HEK293T (cell line): ENCODE results near the gene KCTD13.
A peak's percentile ranks its signal among the peaks of the same experiment; 100 is the strongest.
"Not testable (repeated sequence)": the region's sequence is repeated elsewhere in the genome, so short reads cannot be mapped to it uniquely, and the experiment has no call there.

ENCODE experiments used
- CTCF ChIA-PET: fragments of 350-600 bp; formaldehyde crosslinking; extraction: SDS; loops from one replicate; lab custom pipeline; 2021; ENCODE audit warnings: antibody characterized with exemption, inconsistent platforms; lab: Yijun Ruan, JAX
- POLR2A ChIA-PET: fragments of 350-600 bp; formaldehyde crosslinking; extraction: SDS; loops from one replicate; lab custom pipeline; 2020; ENCODE audit warnings: antibody characterized with exemption, inconsistent platforms; lab: Yijun Ruan, JAX
- DNase-seq: peaks from one replicate; pipeline ENCODE4 v3.0.0; 2012; ENCODE audit warnings: mixed read lengths; ENCODE audit errors: extremely low spot score
- ARNT ChIP-seq: fragments of 450-650 bp; IDR thresholded peaks from 2 replicates; pipeline ENCODE4 v1.6.1; 2017; ENCODE audit warnings: mild to moderate bottlenecking
- BHLHE40 ChIP-seq: fragments of 450-650 bp; IDR thresholded peaks from 2 replicates; pipeline ENCODE4 v1.6.1; 2016; ENCODE audit warnings: mild to moderate bottlenecking, moderate library complexity, borderline replicate concordance
- CTBP1 ChIP-seq: fragments of 450-650 bp; IDR thresholded peaks from 2 replicates; pipeline ENCODE4 v1.6.1; 2016; ENCODE audit warnings: borderline replicate concordance
- ELF4 ChIP-seq: fragments of 450-650 bp; IDR thresholded peaks from 2 replicates; pipeline ENCODE4 v1.6.1; 2017; ENCODE audit warnings: antibody characterized with exemption
- FOXA1 ChIP-seq: fragments of 450-650 bp; IDR thresholded peaks from 2 replicates; pipeline ENCODE4 v1.6.1; 2016; ENCODE audit warnings: mild to moderate bottlenecking
- FOXK2 ChIP-seq: fragments of 450-650 bp; IDR thresholded peaks from 2 replicates; pipeline ENCODE4 v1.6.1; 2016; ENCODE audit warnings: mild to moderate bottlenecking
- FOXM1 ChIP-seq: fragments of 450-650 bp; IDR thresholded peaks from 2 replicates; pipeline ENCODE4 v1.6.1; 2017; ENCODE audit warnings: mild to moderate bottlenecking, borderline replicate concordance
- HDGF ChIP-seq: fragments of 450-650 bp; IDR thresholded peaks from 2 replicates; pipeline ENCODE4 v1.6.1; 2017; ENCODE audit warnings: antibody characterized with exemption, borderline replicate concordance
- L3MBTL2 ChIP-seq: fragments of 450-650 bp; conservative IDR thresholded peaks from 2 replicates; pipeline ENCODE4 v1.6.1; 2016; ENCODE audit warnings: mild to moderate bottlenecking
- LEF1 ChIP-seq: fragments of 450-650 bp; IDR thresholded peaks from 2 replicates; pipeline ENCODE4 v1.6.1; 2017; ENCODE audit warnings: mild to moderate bottlenecking, borderline replicate concordance
- NFRKB ChIP-seq: fragments of 450-650 bp; IDR thresholded peaks from 2 replicates; pipeline ENCODE4 v1.6.1; 2016; ENCODE audit warnings: mild to moderate bottlenecking, moderate library complexity
- SP1 ChIP-seq: fragments of 450-650 bp; IDR thresholded peaks from 2 replicates; pipeline ENCODE4 v1.6.1; 2017
- SUZ12 ChIP-seq: fragments of 450-650 bp; IDR thresholded peaks from 2 replicates; pipeline ENCODE4 v1.6.1; 2016; ENCODE audit warnings: mild to moderate bottlenecking
- TARDBP ChIP-seq: fragments of 450-650 bp; IDR thresholded peaks from 2 replicates; pipeline ENCODE4 v1.6.1; 2016
- ZNF384 ChIP-seq: fragments of 450-650 bp; IDR thresholded peaks from 2 replicates; pipeline ENCODE4 v1.6.1; 2016
- TF ChIP-seq, protein P1 (sequence below): fragments of 450-650 bp; IDR thresholded peaks from 2 replicates; pipeline ENCODE4 v1.6.1; 2016

The KCTD13 gene

DNA sequence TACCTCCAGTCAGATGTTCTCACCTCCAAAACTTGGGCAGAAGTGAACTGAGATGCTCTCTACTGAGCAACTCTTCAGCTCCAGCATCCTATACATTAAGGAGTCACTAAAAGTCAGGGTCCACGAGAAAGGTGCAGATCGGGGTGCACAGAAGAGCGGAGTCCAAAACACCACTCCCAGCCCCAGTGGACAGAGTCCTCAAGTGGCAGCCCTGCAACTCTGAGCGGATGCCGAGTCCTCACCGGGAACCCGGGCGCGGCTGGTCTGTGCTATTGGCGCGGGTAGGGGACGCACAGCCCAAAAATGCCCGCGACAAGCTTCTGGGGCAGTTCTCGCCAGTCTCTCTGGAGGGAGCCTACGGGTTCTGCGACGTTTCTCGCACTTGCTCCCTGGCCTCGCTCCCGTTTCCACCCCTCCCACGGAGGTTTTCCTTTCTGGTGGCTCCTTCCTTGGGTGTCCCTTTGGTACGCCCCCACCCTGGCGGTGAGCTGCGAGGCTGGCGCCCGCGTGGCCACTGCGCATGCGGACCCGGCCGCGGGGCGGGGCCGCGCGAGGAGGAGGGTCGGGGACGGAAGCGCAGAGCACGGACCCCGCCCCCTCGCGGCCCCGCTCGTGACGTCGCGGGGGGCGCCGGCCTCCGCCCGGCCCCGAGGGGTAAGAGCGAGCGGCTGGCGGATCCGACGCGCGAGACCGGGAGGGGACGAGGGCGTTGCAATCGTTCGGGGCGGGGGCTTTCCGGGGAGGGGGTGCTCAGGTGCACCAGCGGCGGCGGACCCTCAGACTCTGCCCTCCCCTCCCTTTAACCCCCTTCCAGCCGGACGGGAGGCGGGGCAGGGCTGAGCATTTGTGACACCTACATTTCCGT, 35.7 kb upstream of the KCTD13 start, which contains the start of gene TMEM219:
Gene TMEM219 (plus strand): TSS at position 601 of the 865 bp plus-strand sequence. CDS start 1,065 bp downstream, outside the sequence.
- TF ChIP-seq BHLHE40 (peak; percentile 62; the same call in 1 of the 2 replicates), HDGF (0 out of 2 replicates have a peak, but pooled peaks have one; percentile 43), FOXM1 (peak; percentile 54; the same call in 1 of the 2 replicates), L3MBTL2 (peak; percentile 88), TARDBP (peak; percentile 68; the same call in 1 of the 2 replicates), SP1 (no peak), SUZ12 (no peak)
- peak; percentile 100 for DNase-seq
- CTCF ChIA-PET: interaction anchor here (0.6 to 2.3 kb wide), 8 partner anchors 11 to 568 kb away, joined by 3 to 14 read pairs (median 4); partner anchors contain the start of genes KCTD13, SEZ6L2 and TAOK2
- POLR2A ChIA-PET: interaction anchor here (0.6 to 4.4 kb wide), 23 partner anchors 11 to 154 kb away, joined by 3 to 102 read pairs (median 5); partner anchors contain the start of genes ALDOA, ASPHD1, C16orf92 and DOC2A

DNA sequence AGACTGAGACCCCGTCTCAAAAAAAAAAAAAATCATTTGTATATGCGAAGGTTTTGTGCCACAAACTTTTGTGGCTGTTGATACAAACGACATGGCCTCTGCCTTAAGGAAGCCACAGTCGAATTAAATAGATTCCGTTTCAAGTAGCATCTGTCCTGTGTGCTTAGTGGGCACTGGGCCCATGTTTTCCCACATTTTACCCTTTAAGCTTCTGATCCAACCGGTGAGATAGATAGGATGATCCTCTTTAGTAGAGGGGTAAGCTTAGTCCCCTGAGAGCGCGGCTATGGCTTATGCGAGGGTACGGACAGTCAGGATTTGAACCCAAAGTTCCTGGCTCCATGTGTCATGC, 35.1 kb upstream of the KCTD13 start:
- no peak for TF ChIP-seq FOXK2
- TF ChIP-seq FOXM1: no peak
- TF ChIP-seq, protein P1, sequence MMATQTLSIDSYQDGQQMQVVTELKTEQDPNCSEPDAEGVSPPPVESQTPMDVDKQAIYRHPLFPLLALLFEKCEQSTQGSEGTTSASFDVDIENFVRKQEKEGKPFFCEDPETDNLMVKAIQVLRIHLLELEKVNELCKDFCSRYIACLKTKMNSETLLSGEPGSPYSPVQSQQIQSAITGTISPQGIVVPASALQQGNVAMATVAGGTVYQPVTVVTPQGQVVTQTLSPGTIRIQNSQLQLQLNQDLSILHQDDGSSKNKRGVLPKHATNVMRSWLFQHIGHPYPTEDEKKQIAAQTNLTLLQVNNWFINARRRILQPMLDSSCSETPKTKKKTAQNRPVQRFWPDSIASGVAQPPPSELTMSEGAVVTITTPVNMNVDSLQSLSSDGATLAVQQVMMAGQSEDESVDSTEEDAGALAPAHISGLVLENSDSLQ: no peak
- DNase-seq: no peak
- ChIA-PET POLR2A (interaction anchor here (1.0 to 4.4 kb wide), 17 partner anchors 11 to 154 kb away, joined by 3 to 102 read pairs (median 6); partner anchors contain the start of genes ASPHD1, HIRIP3, KCTD13 and PAGR1), CTCF (interaction anchor here (0.8 to 2.3 kb wide), 5 partner anchors 11 to 97 kb away, joined by 3 to 14 read pairs (median 4); partner anchors contain the start of gene TAOK2)

DNA sequence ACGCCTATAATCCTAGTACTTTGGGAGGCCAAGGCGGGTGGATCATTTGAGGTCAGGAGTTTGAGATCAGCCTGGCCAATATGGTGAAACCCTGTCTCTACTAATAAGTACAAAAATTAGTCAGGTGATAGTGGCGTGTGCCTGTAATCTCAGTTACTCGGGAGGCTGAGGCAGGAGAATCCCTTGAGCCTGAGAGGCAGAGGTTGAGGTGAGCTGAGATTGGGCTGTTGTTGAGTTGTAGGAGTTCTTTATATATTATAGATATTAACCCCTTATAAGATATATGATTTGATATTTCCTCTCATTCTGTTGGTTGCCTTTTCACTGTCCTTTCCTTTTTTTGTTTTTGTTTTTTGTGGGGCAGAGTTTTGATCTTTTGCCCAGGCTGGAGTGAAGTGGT, 33.8 kb upstream of the KCTD13 start:
- POLR2A ChIA-PET: interaction anchor here (0.9 to 4.4 kb wide), 3 partner anchors 9 to 35 kb away, joined by 3 to 54 read pairs (median 7); partner anchors contain the start of gene HIRIP3
- DNase-seq, CTCF ChIA-PET: not testable (repeated sequence)

DNA sequence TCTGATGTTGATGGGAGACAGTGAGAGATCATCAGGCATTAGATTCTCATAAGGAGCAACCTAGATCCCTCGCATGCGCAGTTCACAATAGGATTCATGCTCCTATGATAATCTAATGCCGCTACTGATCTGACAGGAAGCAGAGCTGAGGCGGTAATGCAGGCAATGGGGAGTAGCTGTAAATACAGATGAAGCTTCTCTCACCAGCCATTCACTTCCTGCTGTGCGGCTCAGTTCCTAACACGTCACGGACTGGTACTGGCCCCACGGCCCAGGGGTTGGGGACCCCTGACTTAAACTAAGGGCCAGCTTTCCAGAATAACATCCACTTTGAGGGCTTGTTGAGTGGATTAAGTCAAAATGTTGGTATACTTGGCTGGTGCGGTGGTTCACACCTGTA, 33.3 kb upstream of the KCTD13 start:
- POLR2A ChIA-PET: interaction anchor here (1.4 to 4.4 kb wide), 2 partner anchors 9 to 16 kb away, joined by 7 to 54 read pairs; no protein-coding TSS in a partner anchor
- CTCF ChIA-PET: no interaction called here
- no peak for DNase-seq
- TF ChIP-seq L3MBTL2 (no peak), SP1 (no peak), BHLHE40 (no peak), FOXM1 (no peak), ELF4 (no peak), SUZ12 (no peak), CTBP1 (no peak), LEF1 (no peak), ZNF384 (no peak), FOXK2 (no peak), HDGF (no peak), NFRKB (no peak), FOXA1 (no peak), TARDBP (no peak), ARNT (no peak)
- TF ChIP-seq, protein P1: no peak

DNA sequence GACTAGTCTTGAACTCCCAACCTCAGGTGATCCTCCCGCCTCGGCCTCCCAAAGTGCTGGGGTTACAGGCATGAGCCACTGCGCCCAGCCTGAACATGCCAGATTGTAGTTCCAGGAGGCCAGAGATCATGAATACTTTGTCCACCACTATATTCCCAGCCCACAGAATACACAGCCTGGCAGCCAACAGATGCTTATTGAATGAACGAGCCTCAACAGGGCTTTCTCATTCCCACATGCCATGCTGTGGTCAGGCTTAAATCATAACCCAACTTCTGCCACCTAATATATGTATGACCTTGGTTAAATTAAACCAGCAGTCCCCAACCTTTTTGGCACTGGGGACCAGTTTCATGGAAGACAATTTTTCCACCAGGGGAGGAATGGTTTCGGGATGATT, 32.7 kb upstream of the KCTD13 start:
- no peak for DNase-seq
- CTCF ChIA-PET: no interaction called here
- TF ChIP-seq ZNF384 (no peak), SUZ12 (no peak), L3MBTL2 (no peak), FOXK2 (no peak), TARDBP (no peak), HDGF (no peak)
- TF ChIP-seq, protein P1: no peak
- POLR2A ChIA-PET: interaction anchor here (1.4 to 4.4 kb wide), 3 partner anchors 8 to 32 kb away, joined by 7 to 54 read pairs (median 9); partner anchors contain the start of gene KCTD13

DNA sequence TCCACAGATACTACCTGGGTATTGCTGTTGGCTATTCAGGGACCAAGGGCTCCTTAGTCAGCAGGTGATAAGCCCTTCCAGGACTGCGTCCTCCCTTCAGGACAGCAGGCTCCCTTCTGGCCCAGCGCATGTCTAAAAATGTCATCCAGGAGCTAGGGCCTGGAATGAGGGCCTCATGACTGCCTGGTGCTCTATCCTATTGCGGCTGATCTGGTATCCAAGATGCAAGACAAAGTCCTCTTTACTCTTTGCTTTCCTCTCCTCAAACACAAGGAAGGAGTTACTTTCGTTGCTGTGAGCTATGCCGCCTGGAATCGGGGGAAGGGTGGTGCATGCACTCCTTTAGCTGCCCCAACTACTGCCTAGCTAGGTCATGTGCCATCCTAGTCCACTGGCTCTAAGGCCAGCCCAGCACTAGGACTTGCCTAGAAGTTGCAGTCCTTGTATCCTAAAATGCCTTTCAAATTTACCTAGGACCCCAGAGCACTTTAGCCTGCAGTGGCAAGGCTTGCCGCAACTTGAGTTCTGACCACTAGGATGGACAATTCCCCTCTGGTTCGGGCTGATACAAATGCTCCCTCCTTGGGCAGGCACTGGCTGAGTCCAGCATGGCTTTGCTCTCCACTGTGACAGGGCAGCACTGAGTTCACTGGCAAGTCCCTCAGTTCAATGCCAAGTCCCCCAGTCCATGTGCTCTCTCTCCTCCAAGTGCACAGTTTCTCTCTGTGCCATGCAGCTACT, 25.8 kb upstream of the KCTD13 start:
- TF ChIP-seq BHLHE40: no peak
- TF ChIP-seq FOXA1: no peak
- no peak for TF ChIP-seq TARDBP
- ChIA-PET CTCF (no interaction called here), POLR2A (interaction anchor here (2.2 to 7.5 kb wide), 2 partner anchors 9 to 25 kb away, joined by 8 to 54 read pairs; partner anchors contain the start of genes KCTD13 and TMEM219)
- no peak for DNase-seq
